Erythroblast (primary cell): ENCODE measurements around the gene WIPF3.

Source experiments
- DNase-seq, 2 experiments: peaks; one replicate each; lab custom pipeline; 2025; lab: John Stamatoyannopoulos, UW
- GATA1 ChIP-seq: IDR thresholded peaks from 2 replicates; pipeline ENCODE4 v1.6.1; 2011; ENCODE audit warnings: low read depth, mild to moderate bottlenecking, control low read depth, low read length, moderate library complexity
- POLR2A ChIP-seq: IDR thresholded peaks from 2 replicates; pipeline ENCODE4 v1.6.1; 2011; ENCODE audit warnings: mild to moderate bottlenecking, low read length

Gene WIPF3

GRCh38 chr7:29818308-29818707, 12.0 kb downstream of the WIPF3 start:
- DNase-seq = no peak
- TF ChIP-seq GATA1 = no peak
- TF ChIP-seq POLR2A = no peak

DNA sequence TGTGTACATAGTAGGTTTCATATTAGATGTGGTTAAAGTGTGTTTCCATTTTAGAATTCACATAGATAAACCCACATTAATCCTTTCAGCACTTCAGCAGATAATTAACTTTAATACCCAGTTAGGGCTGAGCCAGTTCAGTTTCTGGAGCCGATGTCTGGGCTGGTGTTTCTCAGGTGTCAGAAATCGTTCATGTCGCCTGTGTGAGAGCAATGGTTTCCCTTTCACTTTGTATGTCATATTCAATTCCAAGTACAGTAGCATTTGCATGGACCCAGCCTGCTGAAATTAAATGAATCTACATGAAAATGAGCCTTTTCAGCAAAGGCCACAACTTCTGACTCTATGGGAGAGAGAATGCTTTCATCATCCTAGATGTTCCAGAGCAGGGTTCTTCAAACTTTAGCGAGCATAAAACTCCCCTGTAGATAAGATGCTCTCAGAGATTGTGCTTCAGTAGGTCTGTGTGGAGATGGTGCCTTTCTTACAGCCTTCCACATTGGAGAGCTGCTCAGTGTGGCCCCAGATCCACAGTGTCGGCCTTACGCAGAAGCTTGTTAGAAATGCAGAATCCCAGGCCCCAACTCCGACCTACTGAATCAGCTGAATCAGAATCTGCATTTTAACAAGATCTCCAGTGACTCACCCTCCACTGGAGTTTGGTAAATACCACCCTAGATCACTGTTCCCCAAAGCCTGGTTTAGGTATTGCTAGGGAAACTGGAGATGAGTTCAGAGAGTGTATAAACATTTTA, 19.6 kb downstream of the WIPF3 start:
- DNase-seq = no peak
- TF ChIP-seq POLR2A (no peak), GATA1 (no peak)

GRCh38 chr7:29826530-29826822, 20.2 kb downstream of the WIPF3 start:
- TF ChIP-seq GATA1 (no peak), POLR2A (no peak)
- no peak for DNase-seq

- DNase-seq = no peak
- TF ChIP-seq GATA1 (no peak), POLR2A (no peak)
Measured at GRCh38 chr7:29826904-29827303, 20.6 kb downstream of the WIPF3 start.

- no peak for DNase-seq
- no peak for TF ChIP-seq GATA1
- no peak for TF ChIP-seq POLR2A
Measured at GRCh38 chr7:29831705-29832104, 25.4 kb downstream of the WIPF3 start.

- no peak for DNase-seq
- TF ChIP-seq GATA1 (no peak), POLR2A (no peak)
Measured at GRCh38 chr7:29833929-29834328, 27.6 kb downstream of the WIPF3 start.

DNA sequence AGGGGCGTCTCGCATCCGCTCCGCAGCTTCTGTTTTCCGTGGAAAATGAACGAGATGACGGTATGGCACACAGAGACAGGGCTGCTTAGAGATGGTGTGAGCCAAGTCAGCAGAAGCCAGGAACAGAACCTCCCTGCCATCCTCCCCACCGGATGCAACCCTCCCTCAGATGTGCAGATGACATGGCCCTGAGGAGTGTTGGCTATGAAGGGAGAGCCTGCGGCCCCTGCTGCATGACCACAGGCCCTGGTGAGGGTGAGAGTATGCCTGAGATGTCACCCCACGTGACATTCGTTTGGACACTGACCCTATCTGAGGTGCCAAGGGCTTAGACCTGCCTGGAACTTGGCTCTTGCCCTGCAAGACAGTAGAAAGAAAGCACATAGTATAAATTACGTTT, 29.4 kb downstream of the WIPF3 start:
- TF ChIP-seq GATA1 (no peak), POLR2A (no peak)

DNA sequence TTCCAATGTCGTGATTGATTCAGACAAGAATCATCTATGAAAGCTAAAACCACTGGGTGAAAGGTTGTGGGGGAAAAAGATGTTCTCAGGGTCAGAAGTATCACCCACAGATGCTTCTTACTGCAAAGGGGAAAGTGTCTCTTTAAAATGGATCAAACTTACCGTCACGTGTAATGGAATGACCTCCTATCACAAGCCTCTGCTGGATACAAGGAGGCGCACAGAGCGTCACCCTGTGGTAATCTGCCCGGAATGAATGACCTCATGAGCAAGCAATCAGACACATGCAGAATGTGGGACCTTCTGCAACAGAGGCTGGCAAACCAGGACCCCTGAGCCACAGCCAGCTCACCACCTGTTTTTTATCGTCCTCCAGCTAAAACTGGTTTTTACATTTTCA, 33.0 kb downstream of the WIPF3 start:
- TF ChIP-seq GATA1 (no peak), POLR2A (no peak)
- DNase-seq = no peak

More for the DNA sequence above, 29.4 kb downstream of the WIPF3 start:
- no peak for DNase-seq

GRCh38 chr7:29839921-29840320, 33.6 kb downstream of the WIPF3 start:
- TF ChIP-seq POLR2A (no peak), GATA1 (no peak)
- DNase-seq = no peak

DNA sequence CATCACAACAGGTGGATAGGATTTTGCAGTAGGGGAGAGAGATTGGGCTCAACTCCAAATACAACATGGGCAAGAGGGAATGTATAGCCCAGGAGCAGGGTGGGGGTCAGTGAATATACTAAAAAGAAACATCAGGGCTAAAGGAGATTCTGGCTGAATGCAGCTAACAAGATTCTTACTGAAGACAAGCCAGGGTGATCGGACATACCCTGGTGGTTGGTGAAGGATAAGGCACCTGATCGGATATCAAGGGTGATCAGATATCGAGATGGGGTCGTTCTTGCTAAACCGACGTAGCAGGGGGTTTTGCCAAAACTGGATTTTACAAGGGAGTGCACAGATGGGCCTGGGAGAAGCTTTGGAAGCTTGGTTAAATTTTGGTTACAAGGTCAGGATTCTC, 34.4 kb downstream of the WIPF3 start:
- no peak for TF ChIP-seq GATA1
- TF ChIP-seq POLR2A = no peak
- DNase-seq = no peak

DNA sequence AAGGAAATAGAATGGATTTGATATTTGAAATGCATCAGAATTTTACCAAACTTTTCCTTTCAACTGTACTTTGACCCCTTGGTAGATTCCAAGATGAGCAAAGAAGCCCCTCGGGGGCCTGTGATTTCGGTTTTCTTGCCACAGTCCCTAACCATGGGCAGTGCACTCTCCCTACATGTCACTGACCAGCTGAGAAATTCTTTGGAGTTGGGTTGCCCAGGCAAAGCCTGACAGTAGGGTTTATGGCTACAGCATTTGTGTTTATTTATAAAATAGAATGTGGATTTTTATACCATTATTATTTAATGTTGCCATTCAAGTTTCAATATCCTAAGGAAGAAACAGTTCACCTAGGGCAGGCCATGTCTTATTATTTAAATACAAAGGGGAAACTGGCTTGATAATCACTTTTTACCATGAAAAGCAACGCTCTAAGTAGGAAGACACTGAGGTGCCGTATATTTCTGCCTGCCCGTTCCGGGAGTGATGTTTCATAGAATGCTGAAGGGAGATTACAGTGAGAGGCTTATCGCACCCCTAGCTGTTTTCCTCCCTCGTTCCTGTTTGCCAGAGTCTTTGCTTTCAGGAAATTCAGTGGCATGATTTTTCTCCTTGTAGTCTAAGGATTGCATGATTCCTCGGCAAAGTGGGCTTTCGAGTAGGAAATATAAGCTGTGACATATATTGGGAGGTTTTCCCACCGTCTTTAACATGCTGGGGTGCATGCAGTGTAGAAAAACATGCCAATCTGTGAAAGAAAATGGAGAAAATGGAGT, 35.8 kb downstream of the WIPF3 start:
- no peak for DNase-seq
- TF ChIP-seq GATA1 (no peak), POLR2A (no peak)

DNA sequence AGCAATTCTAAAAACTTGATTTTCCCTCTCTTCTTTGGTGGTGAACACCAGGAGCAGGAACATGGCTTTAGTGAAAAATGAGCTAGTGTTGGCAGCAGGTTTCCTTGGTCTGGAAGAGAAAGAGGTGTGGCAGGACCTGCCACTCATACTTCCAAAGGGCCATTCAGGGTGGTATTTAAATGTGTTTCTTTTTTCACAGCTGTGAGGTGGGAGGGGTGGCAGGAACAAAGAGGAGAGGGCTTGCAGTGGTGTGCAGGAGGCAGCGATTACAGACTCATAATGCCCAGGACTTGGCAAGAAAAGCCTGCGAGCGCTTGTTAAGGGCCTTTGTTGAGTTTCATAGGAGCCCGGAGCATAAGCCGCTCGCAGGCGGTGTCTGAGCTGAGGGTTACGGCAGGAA, 36.8 kb downstream of the WIPF3 start:
- TF ChIP-seq POLR2A (no peak), GATA1 (no peak)
- DNase-seq = no peak

DNA sequence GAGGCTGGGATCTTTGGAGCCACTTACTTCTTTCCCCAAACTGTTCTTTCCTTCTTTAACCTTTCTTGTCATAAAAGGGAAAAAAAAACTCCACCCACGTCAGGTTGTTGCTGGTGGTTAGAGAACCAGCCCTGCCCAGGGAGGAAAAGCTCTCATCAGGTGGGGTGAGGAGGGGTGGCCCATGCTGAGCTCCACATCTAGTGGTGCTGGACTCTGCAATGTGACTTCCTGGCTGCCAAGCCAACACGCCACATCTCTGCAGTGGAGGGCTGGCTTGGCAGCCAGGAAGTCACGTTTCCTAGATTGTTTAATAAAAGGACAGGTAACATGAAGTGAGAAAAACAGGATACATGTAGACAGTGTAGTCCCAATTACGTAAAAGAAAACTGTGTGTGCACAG, 37.4 kb downstream of the WIPF3 start:
- no peak for DNase-seq
- TF ChIP-seq POLR2A = no peak
- TF ChIP-seq GATA1 = no peak

GRCh38 chr7:29844559-29844958, 38.3 kb downstream of the WIPF3 start:
- no peak for DNase-seq
- TF ChIP-seq POLR2A (no peak), GATA1 (no peak)
